Tibial nerve (tissue), 4 donors: Measurements from ENCODE around the gene VSTM2B. TPM values are rescaled to one million over a fixed set of nuclear protein-coding genes. Genes with fewer than 3 reads are reported as not detected.

Experiments
- DNase-seq, 2 donors: peaks; one replicate each; pipeline ENCODE4 v3.0.0-alpha.2; 2019; ENCODE audit warnings: low spot score in 2 of 2
- H3K27ac ChIP-seq, 4 donors: fragments of 200-600 bp; sonication (generic) in 3 of 4; one replicate each; pipeline ENCODE4 v1.5.1; 2017 to 2019; ENCODE audit warnings: mild to moderate bottlenecking in 1 of 4
- H3K27me3 ChIP-seq, 2 donors: fragments of 200-600 bp; sonication (generic) in 1 of 2; one replicate each; pipeline versions ENCODE4 v1.5.1 to v1.6.0; 2017 to 2019
- H3K36me3 ChIP-seq, 3 donors: fragments of 200-600 bp; sonication (generic); one replicate each; pipeline ENCODE4 v1.5.1; 2018 to 2019
- H3K4me1 ChIP-seq, 4 donors: fragments of 200-600 bp; sonication (generic) in 3 of 4; one replicate each; pipeline ENCODE4 v1.5.1; 2017 to 2019
- H3K4me3 ChIP-seq, 4 donors: fragments of 200-600 bp; sonication (generic) in 3 of 4; one replicate each; pipeline ENCODE4 v1.5.1; 2017 to 2019; ENCODE audit warnings: mild to moderate bottlenecking in 1 of 4, moderate library complexity in 1 of 4
- H3K9me3 ChIP-seq, 4 donors: fragments of 200-600 bp; sonication (generic) in 3 of 4; one replicate each; pipeline ENCODE4 v1.5.1; 2017 to 2019
- EP300 ChIP-seq, 2 donors: sonication (generic); formaldehyde crosslinking; IDR thresholded peaks; one replicate each; pipeline ENCODE4 v1.6.1; 2017; ENCODE audit warnings: antibody characterized with exemption in 2 of 2, mild to moderate bottlenecking in 1 of 2
- POLR2A ChIP-seq, 2 donors: fragments of 450-650 bp; IDR thresholded peaks; one replicate each; pipeline ENCODE4 v1.6.1; 2017; ENCODE audit warnings: antibody characterized with exemption in 2 of 2, mild to moderate bottlenecking in 2 of 2, moderate library complexity in 2 of 2
- WGBS, 2 donors: methylation state at CpG; one replicate each; pipeline ENCODE4 v1.1.5; 2018; 5-methylcytosine and 5-hydroxymethylcytosine counted together
- total RNA-seq, 4 donors: library from RNA; depleted of rRNA; stranded (reverse); fragments of >200 nt; gene quantifications; one replicate each; pipeline ENCODE4 v1.1.0, GENCODE V29; 2016
- TF ChIP-seq, protein P1 (sequence below), 5 experiments: fragments of 200-600 bp in 3 of 5; fragments of 450-650 bp in 2 of 5; sonication (generic) in 3 of 5; IDR thresholded peaks; one replicate each; pipeline ENCODE4 v1.5.1; 2016 to 2019; ENCODE audit warnings: antibody characterized with exemption in 5 of 5, mild to moderate bottlenecking in 3 of 5, moderate library complexity in 2 of 5

The VSTM2B gene
- total RNA-seq, 4 donors from 2014 or later = not detected

DNA sequence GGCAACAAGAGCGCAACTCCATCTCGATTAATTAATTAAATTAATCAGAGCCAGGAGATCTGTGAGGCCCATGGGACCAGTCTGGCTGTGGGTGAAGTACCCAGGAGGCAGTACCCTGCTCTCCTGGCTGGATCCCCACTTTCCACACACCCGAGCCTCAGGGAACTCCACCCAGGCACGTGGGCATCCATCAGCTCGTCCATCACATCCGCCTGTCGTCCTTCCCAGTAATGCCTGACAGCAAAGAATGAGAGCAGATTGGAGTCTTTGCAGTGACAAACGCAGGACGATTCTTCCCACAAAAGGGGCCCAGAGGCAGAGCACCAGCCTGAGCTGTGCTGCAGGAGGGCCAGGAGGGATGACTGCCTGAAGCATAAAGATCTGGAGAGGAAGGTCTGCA is 35.8 kb downstream of the VSTM2B start:
- Histone ChIP-seq H3K9me3 (peaks cover 0 to 44% (median 0%) of the 10 kb centered on the region in 4 donors), H3K27ac (no peak overlapping the region), H3K27me3 (peaks cover 0 to 10% of the 10 kb centered on the region in 2 donors), H3K36me3 (no peaks in the 10 kb centered on the region), H3K4me3 (no peak overlapping the region), H3K4me1 (no peaks in the 10 kb centered on the region)
- TF ChIP-seq, protein P1, sequence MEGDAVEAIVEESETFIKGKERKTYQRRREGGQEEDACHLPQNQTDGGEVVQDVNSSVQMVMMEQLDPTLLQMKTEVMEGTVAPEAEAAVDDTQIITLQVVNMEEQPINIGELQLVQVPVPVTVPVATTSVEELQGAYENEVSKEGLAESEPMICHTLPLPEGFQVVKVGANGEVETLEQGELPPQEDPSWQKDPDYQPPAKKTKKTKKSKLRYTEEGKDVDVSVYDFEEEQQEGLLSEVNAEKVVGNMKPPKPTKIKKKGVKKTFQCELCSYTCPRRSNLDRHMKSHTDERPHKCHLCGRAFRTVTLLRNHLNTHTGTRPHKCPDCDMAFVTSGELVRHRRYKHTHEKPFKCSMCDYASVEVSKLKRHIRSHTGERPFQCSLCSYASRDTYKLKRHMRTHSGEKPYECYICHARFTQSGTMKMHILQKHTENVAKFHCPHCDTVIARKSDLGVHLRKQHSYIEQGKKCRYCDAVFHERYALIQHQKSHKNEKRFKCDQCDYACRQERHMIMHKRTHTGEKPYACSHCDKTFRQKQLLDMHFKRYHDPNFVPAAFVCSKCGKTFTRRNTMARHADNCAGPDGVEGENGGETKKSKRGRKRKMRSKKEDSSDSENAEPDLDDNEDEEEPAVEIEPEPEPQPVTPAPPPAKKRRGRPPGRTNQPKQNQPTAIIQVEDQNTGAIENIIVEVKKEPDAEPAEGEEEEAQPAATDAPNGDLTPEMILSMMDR (IDR thresholded peaks at IDR 0.05) = no peak
- TF ChIP-seq POLR2A (IDR thresholded peaks at IDR 0.05) = no peak
- TF ChIP-seq EP300 (IDR thresholded peaks at IDR 0.05) = no peak
- no peak for DNase-seq
- 71 to 76% methylated on average over 9 of the region's 9 CpGs for WGBS, 2 donors

DNA sequence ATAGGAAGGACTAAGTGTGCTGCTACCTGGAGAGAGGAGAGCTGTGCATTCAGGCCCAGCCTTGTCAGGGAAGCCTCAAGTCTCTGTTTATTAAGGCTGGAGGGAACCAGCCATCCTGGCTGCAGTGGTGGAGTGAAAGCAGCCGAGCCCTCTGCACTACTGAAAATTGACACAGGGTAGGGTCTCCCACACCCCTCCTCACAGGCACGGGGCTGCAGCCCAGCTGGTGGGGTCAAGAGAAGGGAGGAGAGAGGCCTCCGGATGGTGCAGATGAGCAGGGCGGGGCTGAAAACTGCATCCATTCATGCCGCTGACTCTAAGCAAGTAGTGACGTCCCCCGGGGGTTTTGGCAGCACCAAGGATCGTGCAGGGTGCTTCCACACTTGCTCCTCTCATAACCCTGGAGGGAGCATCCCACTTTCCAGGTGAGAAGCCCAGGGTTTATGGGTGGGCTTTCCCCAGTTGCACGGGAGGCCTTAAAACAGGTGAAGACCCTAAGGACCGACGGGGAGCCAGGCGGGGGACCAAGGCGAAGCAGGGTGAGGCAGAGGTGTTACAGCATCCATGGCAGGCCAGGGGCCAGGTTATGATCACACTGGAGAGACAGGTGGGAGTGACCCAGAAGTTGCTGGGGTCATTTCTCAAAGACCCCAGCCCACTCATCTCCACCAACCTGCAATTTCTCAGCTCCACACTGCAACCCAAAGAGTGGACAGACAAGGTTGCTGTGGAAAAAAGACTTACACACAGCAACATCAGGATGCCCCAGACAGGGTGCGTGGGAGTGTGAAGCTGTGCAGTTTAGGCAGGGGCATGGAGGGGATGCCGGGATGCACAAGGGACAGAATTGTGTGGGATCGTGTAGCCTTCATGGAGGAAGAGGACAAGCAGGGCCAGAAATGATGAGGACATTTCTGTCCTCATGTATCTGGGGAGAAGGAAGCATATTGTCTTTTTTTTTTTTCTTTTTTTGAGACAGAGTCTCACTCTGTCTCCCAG is 36.8 kb downstream of the VSTM2B start:
- H3K36me3 ChIP-seq = no peaks in the 10 kb centered on the region
- DNase-seq = no peak
- H3K9me3 ChIP-seq = peaks cover 0 to 35% (median 0%) of the 10 kb centered on the region in 4 donors
- TF ChIP-seq POLR2A (IDR thresholded peaks at IDR 0.05) (no peak), EP300 (IDR thresholded peaks at IDR 0.05) (no peak)
- TF ChIP-seq, protein P1 (IDR thresholded peaks at IDR 0.05) = no peak
- H3K27ac ChIP-seq = no peak overlapping the region
- H3K4me1 ChIP-seq = no peaks in the 10 kb centered on the region
- 51 to 52% methylated on average over 16 of the region's 16 CpGs for WGBS, 2 donors
- H3K4me3 ChIP-seq = no peak overlapping the region
- H3K27me3 ChIP-seq = peaks cover 0 to 10% of the 10 kb centered on the region in 2 donors

DNA sequence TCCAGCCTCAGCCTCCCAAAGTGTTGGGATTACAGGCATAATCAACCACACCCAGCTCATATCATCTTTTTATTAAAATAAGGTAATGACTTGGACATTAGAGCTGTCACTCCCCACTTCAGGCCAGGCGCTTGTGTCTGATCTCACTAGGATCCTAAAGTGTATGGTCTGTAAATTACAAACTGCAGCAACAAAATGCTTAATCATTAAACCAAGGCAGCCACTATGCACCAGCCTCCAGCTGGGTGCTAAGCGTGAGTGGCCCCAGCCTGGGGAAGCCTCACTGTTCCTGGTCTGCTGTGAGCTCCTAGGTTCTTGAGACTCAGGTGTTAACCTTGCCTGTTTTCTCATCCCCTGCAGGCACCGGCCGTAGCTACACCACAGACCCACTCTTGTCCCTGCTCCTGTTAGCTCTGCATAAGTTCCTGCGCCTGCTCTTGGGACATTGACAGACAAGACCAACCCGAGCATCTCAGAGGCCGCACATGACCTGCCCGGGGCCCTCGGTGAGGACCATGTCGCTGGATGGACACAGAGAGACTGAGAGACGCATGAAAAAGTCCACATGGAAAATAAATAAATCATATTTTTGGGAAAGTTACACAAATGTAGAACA is 37.8 kb downstream of the VSTM2B start:
- H3K27ac ChIP-seq = no peak overlapping the region
- H3K4me3 ChIP-seq = no peak overlapping the region
- no peak for DNase-seq
- 61 to 80% methylated on average over 11 of the region's 11 CpGs for WGBS, 2 donors
- H3K4me1 ChIP-seq = no peaks in the 10 kb centered on the region
- H3K36me3 ChIP-seq = no peaks in the 10 kb centered on the region
- peaks cover 0 to 10% of the 10 kb centered on the region in 2 donors for H3K27me3 ChIP-seq
- TF ChIP-seq POLR2A (IDR thresholded peaks at IDR 0.05) = no peak
- no peak for TF ChIP-seq EP300 (IDR thresholded peaks at IDR 0.05)
- TF ChIP-seq, protein P1 (IDR thresholded peaks at IDR 0.05) = no peak
- peaks cover 0 to 25% (median 0%) of the 10 kb centered on the region in 4 donors for H3K9me3 ChIP-seq

DNA sequence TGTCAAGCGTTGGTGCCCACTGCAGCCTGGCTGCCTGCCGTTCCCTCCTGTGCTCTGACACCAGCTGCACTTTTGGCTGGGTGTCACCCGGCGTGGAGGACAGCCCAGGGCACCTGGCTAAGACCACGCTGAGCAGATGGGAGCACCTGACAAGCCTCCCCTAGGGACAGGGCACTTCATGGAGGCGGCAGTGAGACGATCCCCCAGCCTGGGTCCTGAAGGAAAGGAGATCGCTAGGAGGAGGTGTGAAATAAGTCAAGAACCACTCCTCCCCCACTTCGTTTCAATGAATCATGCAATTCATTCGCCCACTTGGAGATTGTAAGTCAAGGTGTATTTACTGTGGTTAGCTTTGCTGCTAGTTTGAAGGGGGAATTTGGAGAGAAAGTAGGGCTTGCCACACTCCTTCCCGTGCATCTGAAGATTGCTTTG is 38.8 kb downstream of the VSTM2B start:
- WGBS, 2 donors = 50 to 54% methylated on average over 11 of the region's 11 CpGs
- Histone ChIP-seq H3K27ac (no peak overlapping the region), H3K36me3 (no peaks in the 10 kb centered on the region), H3K4me3 (no peak overlapping the region), H3K4me1 (no peaks in the 10 kb centered on the region), H3K9me3 (peaks cover 0 to 15% (median 0%) of the 10 kb centered on the region in 4 donors), H3K27me3 (peaks cover 0 to 10% of the 10 kb centered on the region in 2 donors)
- TF ChIP-seq POLR2A (IDR thresholded peaks at IDR 0.05) = no peak
- TF ChIP-seq, protein P1 (IDR thresholded peaks at IDR 0.05) = no peak
- no peak for DNase-seq

DNA sequence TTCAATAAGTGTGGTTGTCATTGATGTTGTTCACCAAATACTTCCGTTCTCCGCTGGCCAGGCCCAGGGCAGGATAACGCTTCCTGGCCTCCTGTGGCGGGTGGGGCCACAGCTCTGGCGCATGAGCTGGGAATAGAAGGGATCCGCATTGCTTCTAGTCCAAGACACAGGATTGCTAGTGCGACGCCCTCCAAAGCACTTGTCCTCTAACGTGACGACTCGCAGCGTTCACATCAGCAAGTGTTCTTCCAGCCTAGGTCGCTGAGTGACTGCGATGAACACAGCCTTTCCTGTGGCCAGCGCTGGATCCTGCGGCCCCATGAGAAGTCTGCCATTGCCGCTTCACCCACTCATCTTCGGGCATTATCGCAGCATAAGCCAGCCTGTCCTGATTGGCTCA is 39.4 kb downstream of the VSTM2B start:
- peaks cover 0 to 10% of the 10 kb centered on the region in 2 donors for H3K27me3 ChIP-seq
- H3K27ac ChIP-seq = no peak overlapping the region
- no peak overlapping the region for H3K4me3 ChIP-seq
- DNase-seq = no peak
- TF ChIP-seq EP300 (IDR thresholded peaks at IDR 0.05) = no peak
- TF ChIP-seq, protein P1 (IDR thresholded peaks at IDR 0.05) = no peak
- no peaks in the 10 kb centered on the region for H3K4me1 ChIP-seq
- H3K36me3 ChIP-seq = no peaks in the 10 kb centered on the region
- peaks cover 0 to 10% (median 0%) of the 10 kb centered on the region in 4 donors for H3K9me3 ChIP-seq
- WGBS, 2 donors = 82 to 90% methylated on average over 19 of the region's 19 CpGs
